Anterior cingulate cortex (tissue), 58 donors: ENCODE data around the gene CCR5.
"Not testable (repeated sequence)": the region's sequence is repeated elsewhere in the genome, so short reads cannot be mapped to it uniquely, and the experiment has no call there.

Source experiments
- DNase-seq, 58 donors: peaks; one replicate each; lab custom pipeline; 2025; lab: John Stamatoyannopoulos, UW

Gene CCR5

DNA sequence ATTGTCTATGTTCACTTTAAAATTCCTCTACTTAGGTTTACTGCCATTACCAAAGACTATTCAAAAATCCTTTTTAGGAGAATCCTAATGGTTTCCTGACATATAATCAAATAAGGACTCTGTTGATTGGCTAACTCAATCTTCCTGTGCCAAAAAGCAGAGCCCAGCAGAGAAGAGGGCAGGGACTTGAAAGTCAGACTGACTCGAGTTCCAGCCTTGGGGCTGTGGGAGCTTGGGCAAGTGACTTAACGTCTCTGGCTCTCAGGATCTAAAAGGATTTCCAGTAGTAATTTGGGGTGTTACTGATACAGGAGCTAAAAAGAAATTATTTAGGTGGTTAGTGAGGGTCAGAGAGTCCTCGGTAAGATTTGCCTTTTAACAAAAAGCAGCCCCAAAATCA is 10.9 kb downstream of the CCR5 start:
- no peak for DNase-seq

DNA sequence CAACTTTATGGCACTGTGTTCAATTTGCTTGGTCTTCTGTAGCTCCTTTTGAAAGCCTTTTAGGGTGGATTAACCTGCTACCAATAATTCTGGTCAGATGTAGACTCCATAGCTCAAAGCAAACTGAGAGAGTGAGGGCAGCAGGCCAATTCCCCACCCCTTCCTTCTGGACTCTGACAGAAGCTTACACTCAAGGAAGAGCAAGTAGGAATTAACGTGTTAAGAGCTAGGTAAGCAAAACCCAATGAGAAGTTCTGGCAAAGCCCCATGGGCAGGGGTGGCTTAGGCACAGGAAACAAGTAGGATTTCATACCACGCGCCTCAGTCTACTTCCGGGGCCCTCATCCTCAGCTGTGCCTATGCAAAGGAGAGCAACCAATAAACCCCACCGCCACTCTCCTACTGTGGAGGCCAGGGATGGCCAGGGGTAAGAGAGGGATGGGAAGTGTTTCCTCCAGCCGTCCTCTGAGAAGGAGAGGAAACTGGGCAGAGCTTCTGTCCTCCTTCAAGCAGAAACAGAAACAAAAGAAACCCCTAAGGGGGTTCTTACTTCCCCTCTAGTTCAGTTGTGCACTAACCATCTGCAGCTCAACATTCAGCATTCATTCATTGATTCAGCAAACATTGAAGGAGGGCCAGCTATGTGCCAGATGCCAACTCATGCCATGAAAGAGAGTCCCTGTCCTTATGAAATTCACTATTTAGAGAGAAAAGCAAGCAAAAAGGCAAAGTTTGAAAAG is 12.6 kb downstream of the CCR5 start:
- no peak for DNase-seq

DNA sequence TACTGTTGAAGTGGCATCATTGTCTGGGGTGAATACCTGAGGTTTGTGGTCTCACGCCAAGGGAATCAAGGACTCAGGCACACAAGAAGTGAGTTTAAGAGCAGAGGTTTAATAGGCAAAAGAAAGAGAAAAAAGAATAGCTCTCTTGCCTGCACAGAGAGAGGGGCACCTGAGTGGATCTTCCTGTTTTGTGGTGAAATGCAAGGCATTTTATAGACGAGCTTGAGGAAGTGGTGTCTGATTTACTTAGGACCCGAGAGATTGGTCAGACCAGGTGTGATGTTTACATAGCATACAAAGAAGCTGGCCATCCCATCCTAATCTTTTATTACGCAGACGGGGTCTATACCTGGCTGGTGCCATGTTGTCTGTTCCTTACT is 13.2 kb downstream of the CCR5 start:
- no peak for DNase-seq

DNA sequence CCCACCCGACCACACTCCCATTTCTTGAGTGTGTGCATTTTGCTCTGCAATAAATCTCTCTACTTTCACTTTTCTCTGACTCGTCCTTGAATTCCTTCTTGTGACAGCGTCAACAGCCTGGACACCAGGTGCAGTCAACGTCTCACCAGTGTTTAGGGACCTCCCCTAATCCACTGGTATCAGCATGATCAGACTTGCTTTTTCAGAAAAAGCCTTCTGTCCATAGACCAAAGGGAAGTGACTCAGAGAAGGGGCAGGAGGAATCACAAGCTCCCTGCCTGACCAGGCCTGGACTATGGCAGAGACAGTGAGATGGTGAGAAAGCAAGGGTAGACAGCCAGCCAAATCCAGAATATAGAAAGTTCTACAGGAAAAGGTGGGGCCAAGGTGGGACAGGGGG is 15.5 kb downstream of the CCR5 start:
- DNase-seq = peak in 1 of 58 donors; percentile 7

DNA sequence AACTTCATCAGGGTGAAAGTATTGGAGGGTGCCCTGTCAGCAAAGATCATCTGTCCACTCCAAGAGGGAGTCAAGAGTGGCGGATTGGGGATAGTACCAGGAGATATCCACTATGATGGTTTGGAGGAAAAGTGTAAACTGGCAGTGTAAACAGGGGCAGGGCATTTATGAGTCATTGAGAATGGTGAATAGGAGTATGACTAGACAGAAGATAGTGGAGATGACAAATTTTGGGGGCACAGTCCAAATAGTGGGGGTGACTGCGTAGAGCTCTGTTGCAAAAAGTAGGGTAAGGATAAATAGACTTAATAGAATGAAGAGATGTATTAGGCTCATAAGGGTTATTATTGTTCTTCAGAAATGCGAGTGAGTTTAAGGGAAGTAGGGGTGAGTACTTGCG is 18.1 kb downstream of the CCR5 start:
- DNase-seq = not testable (repeated sequence)

DNA sequence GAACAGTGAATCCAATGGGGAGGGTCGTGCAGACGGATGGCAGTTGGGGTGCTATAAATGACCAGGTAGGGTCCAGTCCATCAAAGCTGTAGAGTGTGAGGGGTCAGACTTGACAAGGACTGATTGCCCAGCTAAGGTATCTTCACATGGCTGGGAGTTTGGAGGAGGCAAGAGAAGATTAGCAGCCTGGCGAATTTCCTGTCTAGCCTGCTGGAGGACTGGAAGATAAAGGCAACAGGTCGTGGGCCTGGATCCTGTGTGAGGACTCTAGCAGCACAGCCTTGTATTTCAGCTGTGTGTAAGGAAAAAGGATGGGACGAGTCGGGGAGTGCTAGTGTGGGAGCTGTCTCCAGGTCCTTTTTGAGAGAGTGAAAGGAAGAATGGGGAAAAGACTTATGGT is 18.6 kb downstream of the CCR5 start:
- no peak for DNase-seq

DNA sequence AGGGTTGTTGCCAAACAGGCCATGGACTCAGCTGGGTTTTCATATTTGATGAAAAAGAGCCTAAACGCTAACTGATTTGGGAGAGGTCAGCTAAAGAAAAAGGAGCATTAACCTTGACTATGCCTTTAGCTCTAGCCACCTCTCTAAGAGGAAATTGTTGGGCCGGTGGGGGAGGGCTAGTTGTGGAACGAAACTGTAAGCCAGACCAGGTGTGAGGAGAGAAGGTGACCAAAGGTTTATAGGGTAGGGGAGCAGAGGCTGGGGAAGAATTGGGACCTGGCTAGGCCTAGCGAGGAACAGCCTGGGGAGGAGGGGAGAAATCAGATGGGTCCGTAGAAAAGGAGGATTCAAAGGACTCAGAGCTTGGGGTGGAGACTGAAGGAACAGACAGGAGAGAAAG is 20.8 kb downstream of the CCR5 start:
- not testable (repeated sequence) for DNase-seq

DNA sequence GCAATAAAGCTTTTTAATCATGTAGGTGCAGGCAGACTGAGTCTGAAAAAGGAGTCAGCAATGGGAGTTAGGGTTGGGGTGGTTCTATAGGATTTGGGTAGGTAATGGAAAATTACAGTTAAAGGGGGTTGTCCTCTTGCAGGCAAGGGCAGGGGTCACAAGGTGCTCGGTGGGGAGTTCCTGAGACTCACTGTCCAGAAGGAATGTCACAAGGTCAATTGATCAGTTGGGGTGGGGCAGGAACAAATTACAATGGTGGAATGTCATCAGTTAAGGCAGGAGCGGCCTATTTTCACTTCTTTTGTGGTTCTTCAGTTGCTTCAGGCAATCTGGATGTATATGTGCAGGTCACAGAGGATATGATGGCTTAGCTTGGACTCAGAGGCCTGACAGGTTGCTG is 22.3 kb downstream of the CCR5 start:
- DNase-seq = no peak

DNA sequence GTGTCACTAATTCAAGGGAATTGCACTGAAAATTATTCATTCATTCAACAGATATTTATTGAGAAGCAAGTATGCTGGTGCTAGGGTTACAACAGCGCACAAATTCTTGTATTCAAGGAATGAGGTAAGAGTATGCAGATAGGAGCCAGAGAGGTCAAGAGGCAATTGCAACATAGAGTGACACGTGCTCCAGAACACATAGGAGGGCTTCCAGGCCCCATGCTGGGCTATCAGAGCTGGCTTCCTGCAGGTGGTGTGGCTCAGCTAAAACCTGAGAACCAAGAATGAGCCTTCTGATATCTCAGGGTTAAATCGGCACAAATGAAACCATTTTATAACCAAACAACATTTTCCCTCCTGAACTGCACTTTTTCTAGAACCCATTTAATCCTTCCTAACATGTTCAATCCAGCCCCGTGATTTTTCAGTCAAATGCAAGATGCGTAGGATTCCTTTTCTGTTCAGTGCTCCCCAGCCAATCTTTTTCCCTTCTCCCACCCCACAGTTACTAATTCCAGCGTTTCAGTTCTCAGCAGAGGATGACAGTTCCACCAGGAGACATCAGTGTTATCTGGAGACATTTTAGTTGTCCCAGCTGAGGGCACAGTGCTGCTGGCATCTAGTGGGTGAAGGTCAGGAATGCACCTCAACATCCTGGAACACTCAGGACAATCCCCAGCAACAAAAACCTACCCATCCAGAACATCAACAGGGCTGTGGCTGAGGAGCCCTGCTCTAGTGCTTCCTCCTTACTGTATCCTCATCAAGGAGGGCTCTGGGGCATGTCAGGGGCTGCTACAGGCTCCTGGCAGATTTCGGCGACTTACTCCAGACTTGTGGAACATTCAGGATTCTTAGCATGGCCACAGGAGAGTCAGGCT is 23.0 kb downstream of the CCR5 start:
- DNase-seq = peak in 1 of 58 donors; percentile 14

DNA sequence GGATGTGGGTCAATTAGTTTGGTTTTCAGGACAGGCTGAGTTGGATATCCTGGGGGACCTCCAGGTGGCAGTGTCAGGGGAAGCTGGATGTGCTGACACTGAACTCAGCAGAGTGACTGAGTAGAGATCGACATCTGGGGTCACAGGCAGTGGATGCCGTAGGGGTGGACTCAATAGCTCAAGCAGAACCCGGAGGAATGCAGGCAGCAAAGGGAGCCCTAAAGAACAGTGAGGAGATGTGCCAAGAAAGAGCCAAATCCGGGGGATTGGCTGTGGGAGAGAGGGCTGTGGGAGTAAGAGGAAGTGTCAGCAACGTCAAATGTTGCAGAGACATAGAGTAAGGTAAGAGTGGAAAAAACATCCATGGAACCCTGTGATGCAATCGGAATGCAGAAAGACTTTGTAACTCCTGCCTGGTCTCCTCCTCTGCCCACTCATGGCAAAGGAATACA is 24.5 kb downstream of the CCR5 start:
- no peak for DNase-seq

DNA sequence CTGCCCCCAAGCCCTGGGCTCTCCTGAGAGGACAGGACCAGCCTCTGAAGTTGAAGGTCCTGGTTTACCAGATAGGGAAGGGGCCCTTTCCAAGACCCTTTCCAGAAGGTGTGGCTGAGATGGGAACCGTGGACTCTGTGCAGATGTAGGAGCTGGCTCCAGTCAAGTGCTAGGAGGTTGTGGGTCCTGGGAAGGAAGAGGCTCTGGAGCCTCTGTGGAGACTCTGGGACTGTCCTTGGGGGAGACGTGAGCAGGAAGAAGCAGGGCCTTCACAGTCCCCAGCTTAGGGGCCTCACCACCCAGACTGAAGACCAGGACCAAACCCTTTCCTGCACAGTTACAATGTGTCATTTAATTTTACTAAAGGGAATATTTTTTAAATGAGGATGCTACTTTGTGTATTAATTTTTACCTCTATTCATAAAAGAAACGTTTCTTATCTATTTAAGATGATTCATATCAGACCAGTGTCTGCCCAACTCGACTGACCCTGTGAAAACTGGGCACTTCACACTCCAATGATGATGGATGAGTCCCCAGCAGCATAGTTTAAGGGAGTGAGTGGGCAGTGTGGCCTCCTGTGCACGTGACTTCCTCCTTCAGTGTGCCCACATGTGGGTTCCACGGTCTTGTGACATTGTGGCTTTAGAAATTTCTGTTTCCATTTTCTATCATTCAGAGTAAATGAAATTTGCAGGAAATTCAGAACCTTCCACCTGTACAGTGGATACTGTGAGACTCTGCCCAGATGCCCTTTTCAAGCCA is 25.2 kb downstream of the CCR5 start:
- DNase-seq = no peak

DNA sequence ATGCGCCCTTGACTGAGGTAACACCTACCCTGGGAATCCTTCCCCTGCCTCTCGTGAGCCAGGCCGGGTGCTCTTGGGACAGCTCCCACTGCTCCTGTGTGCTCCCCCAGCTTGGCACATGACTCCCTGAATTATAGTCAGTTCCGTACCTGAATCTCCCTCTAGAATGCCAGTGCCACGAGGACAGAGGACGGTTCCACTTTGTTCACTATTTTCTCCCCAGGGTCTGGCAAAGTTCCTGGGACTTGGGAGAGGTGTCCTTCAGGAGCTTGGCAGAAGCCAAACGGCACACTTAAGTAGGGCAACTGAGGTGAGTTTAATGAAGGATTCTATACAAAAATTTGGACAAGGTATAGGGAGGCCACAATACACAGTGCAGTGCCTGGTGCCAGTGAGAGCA is 26.4 kb downstream of the CCR5 start:
- no peak for DNase-seq

DNA sequence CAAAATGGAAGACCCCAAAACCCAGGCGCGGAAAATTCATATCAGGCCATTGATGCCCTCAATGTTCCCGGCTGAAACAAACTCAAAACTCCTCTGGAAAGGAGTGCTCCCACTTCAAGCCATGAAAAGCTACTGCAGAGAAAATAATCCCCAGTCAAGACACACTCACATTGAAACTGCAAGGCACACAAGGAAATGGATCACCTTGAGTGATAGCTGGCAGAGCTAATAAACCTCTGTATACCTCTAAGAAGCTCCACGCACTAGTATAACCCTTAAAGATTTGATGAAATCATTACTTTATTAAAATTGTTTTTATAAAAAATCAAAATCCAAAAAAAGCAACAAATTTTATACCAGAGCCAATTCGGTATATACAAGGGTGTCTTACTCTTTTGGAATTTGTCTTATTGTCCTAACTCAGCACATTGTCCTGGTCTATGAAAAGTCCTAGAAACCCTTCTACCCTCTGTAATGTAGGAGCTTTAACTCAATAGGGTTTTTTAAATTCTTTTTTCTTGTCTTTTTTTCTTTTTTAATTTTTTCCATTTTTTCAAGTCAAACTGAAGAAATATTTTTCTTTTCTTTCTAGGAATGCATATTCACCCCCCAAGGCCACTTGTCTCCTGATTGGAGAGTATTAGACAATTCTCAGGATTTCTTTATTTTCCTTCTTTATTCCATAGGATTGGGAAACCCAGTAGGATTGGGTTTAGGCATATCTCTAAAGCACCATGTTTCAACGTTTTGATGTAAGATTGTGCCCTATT is 27.6 kb downstream of the CCR5 start:
- DNase-seq = no peak

DNA sequence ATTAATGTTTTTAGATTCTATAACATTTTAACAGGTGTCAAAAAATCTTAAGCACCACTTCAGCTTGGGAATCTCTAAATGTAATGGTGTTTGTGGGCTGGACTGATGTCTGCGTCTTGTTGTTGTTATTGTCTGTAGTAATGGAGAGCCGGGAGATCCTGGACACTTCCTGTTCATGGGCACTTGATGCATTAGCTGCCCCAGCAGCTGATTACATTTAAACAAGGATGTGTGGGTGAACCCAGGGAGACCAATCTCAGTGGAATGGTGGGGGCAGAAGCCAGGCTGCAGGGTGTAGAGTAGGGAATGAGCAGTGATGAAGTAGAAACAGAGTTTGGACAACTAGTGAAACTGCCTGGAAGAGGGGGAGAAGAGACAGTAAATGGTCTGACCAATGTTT is 28.4 kb downstream of the CCR5 start:
- DNase-seq = no peak

DNA sequence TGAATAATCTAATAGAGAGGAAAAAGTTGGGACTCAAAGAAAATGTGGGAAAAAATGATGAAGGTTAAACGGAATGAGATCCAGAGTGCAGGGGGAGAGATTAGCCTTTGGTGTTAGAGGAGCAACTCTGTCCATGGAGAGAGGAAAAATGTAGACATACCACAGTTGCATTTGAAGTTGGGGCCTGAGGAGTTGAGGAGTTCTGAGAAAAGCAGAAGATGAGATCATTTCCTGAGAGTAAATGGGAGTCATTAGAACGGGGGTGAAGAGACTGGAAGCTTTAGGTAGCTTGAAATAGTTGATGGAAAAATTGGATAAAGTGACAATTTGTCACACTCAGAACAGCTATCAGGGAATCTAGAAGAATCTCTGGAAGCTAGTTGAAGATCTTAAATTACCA is 28.8 kb downstream of the CCR5 start:
- DNase-seq = no peak

DNA sequence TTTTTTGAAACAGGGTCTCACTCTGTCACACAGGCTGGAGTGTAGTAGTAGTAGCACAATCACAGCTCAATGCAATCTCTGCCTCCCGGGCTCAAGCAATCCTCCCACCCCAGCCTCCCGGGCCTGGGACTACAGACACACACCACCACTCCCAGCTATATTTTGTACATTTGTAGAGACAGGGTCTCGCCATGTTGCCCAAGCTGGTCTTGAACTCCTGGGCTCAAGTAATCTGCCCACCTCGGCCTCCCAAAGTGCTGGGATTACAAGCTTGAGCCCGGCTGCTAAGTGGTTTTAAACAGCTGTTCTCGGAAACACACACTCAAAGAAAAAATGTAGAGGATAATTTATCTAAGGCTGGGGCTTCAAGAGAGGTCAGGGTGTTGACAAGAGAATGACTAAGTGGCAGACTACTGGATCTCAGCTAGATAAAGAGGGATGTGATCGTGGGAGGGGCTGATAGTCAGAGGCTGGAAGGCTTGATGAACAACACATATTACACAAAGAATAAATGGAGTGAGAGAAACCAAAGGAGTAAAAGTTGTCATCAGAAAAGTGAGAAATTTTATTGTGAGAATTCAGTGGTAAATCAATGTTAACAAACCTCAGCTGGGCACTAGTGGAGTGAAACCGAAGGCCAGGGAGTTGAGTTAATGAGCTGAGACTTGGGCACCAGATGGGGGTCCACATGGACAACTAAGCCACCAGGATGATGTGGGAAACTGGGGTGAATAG is 29.4 kb downstream of the CCR5 start:
- no peak for DNase-seq

DNA sequence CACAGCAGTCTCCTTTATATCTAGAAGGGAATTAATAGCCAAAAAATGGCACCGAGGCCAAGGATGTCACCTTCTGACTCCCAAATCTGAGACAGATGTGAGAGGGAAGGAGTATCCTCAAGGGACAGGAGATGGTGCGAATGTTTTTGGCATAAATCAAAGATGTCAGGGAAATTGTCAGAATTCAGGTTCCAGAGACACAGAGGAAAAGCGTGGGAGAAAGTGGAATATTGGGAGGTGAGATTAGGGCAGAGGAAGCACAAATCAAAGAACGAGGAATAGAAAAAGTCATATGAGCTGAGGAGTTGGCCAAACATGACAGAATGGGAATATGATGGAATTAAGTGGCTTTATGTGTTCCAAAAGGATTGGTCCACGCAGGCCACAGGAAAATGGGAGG is 30.1 kb downstream of the CCR5 start:
- no peak for DNase-seq

DNA sequence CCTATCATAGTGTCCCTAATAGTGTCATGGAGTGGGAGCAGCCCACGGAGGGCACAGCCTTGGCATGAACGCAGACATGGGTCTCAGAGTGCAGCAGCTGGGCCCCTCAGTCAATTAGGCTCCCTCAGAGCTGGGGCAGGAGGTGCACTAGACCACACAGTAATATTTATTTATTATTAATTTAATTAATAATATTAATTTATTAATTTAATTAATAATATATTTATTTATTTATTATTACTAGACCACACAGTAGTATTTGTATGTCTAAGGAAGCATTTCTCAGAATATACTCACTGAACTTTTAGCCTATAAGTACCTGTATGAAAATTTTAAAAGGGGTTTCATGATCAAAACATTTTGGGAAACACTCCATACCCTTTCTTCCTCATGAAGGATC is 30.8 kb downstream of the CCR5 start:
- DNase-seq = no peak

DNA sequence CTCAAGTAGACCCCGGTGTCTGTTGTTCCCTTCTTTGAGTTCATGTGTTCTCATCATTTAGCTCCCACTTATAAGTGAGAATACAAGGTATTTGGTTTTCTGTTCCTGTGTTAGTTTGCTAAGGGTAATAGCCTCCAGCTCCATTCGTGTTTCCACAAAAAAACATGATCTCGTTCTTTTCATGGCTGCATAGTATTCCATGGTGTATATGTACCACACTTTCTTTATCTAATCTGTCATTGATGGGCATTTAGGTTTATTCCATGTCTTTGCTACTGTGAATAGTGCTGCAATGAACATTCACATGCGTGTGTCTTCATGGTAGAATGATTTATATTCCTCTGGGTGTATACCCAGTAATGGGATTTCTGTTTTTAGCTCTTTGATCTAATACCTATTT is 32.2 kb downstream of the CCR5 start:
- DNase-seq = not testable (repeated sequence)
